HG02938 (cell line): ENCODE results near the gene GALNT15.

Experiments
- ATAC-seq: cut with Tn5 transposase; IDR thresholded peaks from one replicate; pipeline ENCODE4 v1.9.1; 2021; ENCODE audit warnings: mild to moderate bottlenecking, moderate library complexity; ENCODE audit not compliant: unreplicated experiment

The GALNT15 gene

DNA sequence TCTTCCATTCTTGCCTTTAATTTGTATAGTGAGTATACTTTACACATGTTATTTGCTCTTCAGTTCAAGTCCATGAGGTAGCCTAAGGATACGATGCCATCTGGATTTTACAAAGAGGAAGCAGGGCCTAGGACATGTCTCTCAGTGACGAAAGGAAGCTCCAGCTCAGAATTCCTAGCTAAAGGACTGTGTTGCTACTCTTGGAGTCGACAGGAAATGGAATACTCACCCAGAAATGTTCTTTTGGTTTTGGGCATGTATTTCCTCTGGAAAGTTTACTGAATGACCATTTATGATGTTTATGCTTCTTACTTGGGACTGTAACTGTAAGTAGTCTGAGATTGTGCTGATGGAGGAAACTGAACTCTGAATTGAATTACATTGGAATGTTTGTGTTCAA lies 103.0 kb downstream of the GALNT15 start:
- ATAC-seq, result no peak

GRCh38 chr3:16279010-16279801 lies 104.7 kb downstream of the GALNT15 start:
- no peak for ATAC-seq

DNA sequence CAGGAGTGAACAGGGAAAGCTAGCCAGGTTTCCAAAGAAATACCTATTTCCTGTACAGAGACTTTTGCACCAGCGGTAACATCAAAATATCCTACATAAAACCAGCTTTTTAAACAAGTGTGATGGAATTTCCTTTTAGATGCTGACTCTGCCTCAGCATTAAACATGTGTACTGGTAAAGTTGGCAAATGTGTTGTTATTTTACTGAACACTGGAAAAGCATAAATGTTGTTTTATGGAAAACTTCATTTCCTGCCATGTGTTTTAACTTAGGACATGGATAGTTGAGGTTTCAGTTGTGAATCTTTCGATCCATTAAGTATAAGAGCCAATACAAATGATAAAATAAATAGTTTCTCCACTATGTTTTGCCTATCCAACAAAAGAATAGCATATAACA lies 106.2 kb downstream of the GALNT15 start:
- no peak for ATAC-seq
